Measurements from ENCODE around the gene TCL1A. TPM values are rescaled to one million over a fixed set of nuclear protein-coding genes. Genes with fewer than 3 reads are reported as not detected.

TCL1A gene
- total and polyA plus RNA-seq, 4 donors = 0.14 to 17.2 (median 0.68) TPM

GRCh38 chr14:95760596-95760995 lies 46.7 kb upstream of the TCL1A start:
- Histone ChIP-seq H3K36me3 (ENCODE audit: control insufficient read depth in 4 of 4, insufficient read depth in 3 of 4, low read depth in 1 of 4, low read length in 3 of 4) (no peaks in the 10 kb centered on the region), H3K27ac (ENCODE audit: low read depth in 1 of 2, low read length in 2 of 2) (no peak overlapping the region), H3K27me3 (ENCODE audit: control insufficient read depth in 4 of 4, insufficient read depth in 4 of 4, low read length in 3 of 4) (peaks cover 0 to 12% (median 0%) of the 10 kb centered on the region in 4 donors), H3K4me1 (ENCODE audit: control insufficient read depth in 4 of 4, insufficient read depth in 4 of 4, low read length in 3 of 4) (no peaks in the 10 kb centered on the region), H3K9me3 (ENCODE audit: control insufficient read depth in 4 of 4, low read length in 3 of 4) (no peaks in the 10 kb centered on the region), H3K4me3 (ENCODE audit: low read depth in 1 of 3, low read length in 3 of 3) (no peak overlapping the region), H3K9ac (ENCODE audit: low read depth in 1 of 2, low read length in 2 of 2) (no peak overlapping the region)
- 59% methylated on average over 3 of the region's 3 CpGs for whole genome bisulfite sequencing
- DNase-seq (ENCODE audit: low spot score) = no peak
- TF ChIP-seq FOXA1 (IDR thresholded peaks at IDR 0.05) (no peak), SP1 (IDR thresholded peaks at IDR 0.05) (no peak), CTCF (IDR thresholded peaks at IDR 0.05; ENCODE audit: low read depth, low read length, missing input control) (no peak)

- Histone ChIP-seq H3K9ac (ENCODE audit: low read depth in 1 of 2, low read length in 2 of 2) (no peak overlapping the region), H3K4me3 (ENCODE audit: low read depth in 1 of 3, low read length in 3 of 3) (no peak overlapping the region), H3K27me3 (ENCODE audit: control insufficient read depth in 4 of 4, insufficient read depth in 4 of 4, low read length in 3 of 4) (peaks cover 0 to 8% (median 0%) of the 10 kb centered on the region in 4 donors), H3K9me3 (ENCODE audit: control insufficient read depth in 4 of 4, low read length in 3 of 4) (no peaks in the 10 kb centered on the region), H3K27ac (ENCODE audit: low read depth in 1 of 2, low read length in 2 of 2) (no peak overlapping the region), H3K4me1 (ENCODE audit: control insufficient read depth in 4 of 4, insufficient read depth in 4 of 4, low read length in 3 of 4) (no peaks in the 10 kb centered on the region), H3K36me3 (ENCODE audit: control insufficient read depth in 4 of 4, insufficient read depth in 3 of 4, low read depth in 1 of 4, low read length in 3 of 4) (no peaks in the 10 kb centered on the region)
- TF ChIP-seq RXRA (IDR thresholded peaks at IDR 0.05) (no peak), ZBTB33 (IDR thresholded peaks at IDR 0.05) (no peak), TAF1 (conservative IDR thresholded peaks at IDR 0.05) (no peak), YY1 (IDR thresholded peaks at IDR 0.05) (no peak), EGR1 (IDR thresholded peaks at IDR 0.05; ENCODE audit: low read depth in 2 of 2) (no peak), FOXA1 (IDR thresholded peaks at IDR 0.05) (no peak), FOXA2 (IDR thresholded peaks at IDR 0.05) (no peak), NR2F2 (IDR thresholded peaks at IDR 0.05) (no peak), HNF4G (IDR thresholded peaks at IDR 0.05) (no peak), HNF4A (conservative IDR thresholded peaks at IDR 0.05) (no peak), JUND (IDR thresholded peaks at IDR 0.05) (no peak)
- no peak for DNase-seq (ENCODE audit: low spot score)
These were observed 46.0 kb upstream of the TCL1A start for GRCh38 chr14:95759941-95760340.

- peaks cover 0 to 9% (median 0%) of the 10 kb centered on the region in 4 donors for H3K27me3 ChIP-seq (ENCODE audit: control insufficient read depth in 4 of 4, insufficient read depth in 4 of 4, low read length in 3 of 4)
- H3K9me3 ChIP-seq (ENCODE audit: control insufficient read depth in 4 of 4, low read length in 3 of 4) = no peaks in the 10 kb centered on the region
- H3K9ac ChIP-seq (ENCODE audit: low read depth in 1 of 2, low read length in 2 of 2) = no peak overlapping the region
- 63% methylated on average over 7 of the region's 7 CpGs for WGBS
- no peaks in the 10 kb centered on the region for H3K36me3 ChIP-seq (ENCODE audit: control insufficient read depth in 4 of 4, insufficient read depth in 3 of 4, low read depth in 1 of 4, low read length in 3 of 4)
- H3K4me1 ChIP-seq (ENCODE audit: control insufficient read depth in 4 of 4, insufficient read depth in 4 of 4, low read length in 3 of 4) = no peaks in the 10 kb centered on the region
- no peak for TF ChIP-seq ATF3 (IDR thresholded peaks at IDR 0.05)
- no peak for TF ChIP-seq YY1 (IDR thresholded peaks at IDR 0.05)
- TF ChIP-seq JUND (IDR thresholded peaks at IDR 0.05) = no peak
- TF ChIP-seq FOXA2 (IDR thresholded peaks at IDR 0.05) = no peak
- no peak overlapping the region for H3K27ac ChIP-seq (ENCODE audit: low read depth in 1 of 2, low read length in 2 of 2)
- H3K4me3 ChIP-seq (ENCODE audit: low read depth in 1 of 3, low read length in 3 of 3) = no peak overlapping the region
- no peak for DNase-seq (ENCODE audit: low spot score)
These were observed 44.4 kb upstream of the TCL1A start for GRCh38 chr14:95758331-95758730.

All from liver (tissue), 9 donors.